Liver (tissue), 3 donors: ENCODE data around the gene PARD3B.
A peak's percentile ranks its signal among the peaks of the same experiment; 100 is the strongest.

ENCODE experiments used
- CTCF ChIP-seq: fragments of 150-350 bp; IDR thresholded peaks from 2 replicates; pipeline ENCODE4 v1.5.1; 2017; ENCODE audit warnings: improper control_type of control experiment, low read depth, low read length; ENCODE audit not compliant: missing input control
- HNF4A ChIP-seq, 2 donors: conservative IDR thresholded peaks; 2 replicates each; pipeline ENCODE4 v1.6.1; 2016; ENCODE audit warnings: antibody characterized with exemption in 2 of 2, mild to moderate bottlenecking in 2 of 2
- JUND ChIP-seq, 2 donors: IDR thresholded peaks; 2 replicates each; pipeline ENCODE4 v1.6.1; 2016; ENCODE audit warnings: antibody characterized with exemption in 2 of 2
- RAD21 ChIP-seq, 2 donors: IDR thresholded peaks; 2 replicates each; pipeline ENCODE4 v1.6.1; 2016; ENCODE audit warnings: antibody characterized with exemption in 2 of 2, mild to moderate bottlenecking in 2 of 2
- TAF1 ChIP-seq: conservative IDR thresholded peaks from 2 replicates; pipeline ENCODE4 v1.6.1; 2016; ENCODE audit warnings: antibody characterized with exemption, mild to moderate bottlenecking
- YY1 ChIP-seq: IDR thresholded peaks from 2 replicates; pipeline ENCODE4 v1.6.1; 2016; ENCODE audit warnings: antibody characterized with exemption, mild to moderate bottlenecking
- donor health status: healthy.
- donor health status: healthy.

DNA sequence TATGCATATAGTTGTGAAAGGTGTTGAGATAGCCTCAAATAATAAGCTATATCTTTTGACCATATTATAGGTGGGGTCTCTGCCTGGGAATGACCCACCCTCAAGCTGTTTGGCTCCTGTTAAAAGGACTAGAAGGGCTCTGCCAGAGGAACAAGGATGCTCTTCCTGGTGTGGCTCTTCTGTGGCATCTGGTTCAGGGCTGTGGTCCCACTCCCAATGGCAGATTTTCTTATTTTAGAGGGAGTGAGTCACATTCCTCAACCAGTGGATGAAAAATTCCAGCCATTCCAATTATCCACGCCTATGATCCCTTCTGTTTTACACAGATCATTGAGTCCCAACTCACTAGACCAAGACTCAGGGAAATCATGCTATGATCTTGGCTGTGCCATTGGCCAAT lies 119.9 kb downstream of the PARD3B start:
- no peak for TF ChIP-seq TAF1
- TF ChIP-seq JUND (IDR thresholded peaks at IDR 0.05), result no peak
- TF ChIP-seq CTCF, result no peak
- no peak for TF ChIP-seq HNF4A (conservative IDR thresholded peaks at IDR 0.05)
- TF ChIP-seq YY1, result no peak
- TF ChIP-seq RAD21 (IDR thresholded peaks at IDR 0.05), result peak in 1 of 2 donors; percentile 1
